Measurements from ENCODE around the gene ZSWIM3.
"Not testable (repeated sequence)": the region's sequence is repeated elsewhere in the genome, so short reads cannot be mapped to it uniquely, and the experiment has no call there.

The ZSWIM3 gene

DNA sequence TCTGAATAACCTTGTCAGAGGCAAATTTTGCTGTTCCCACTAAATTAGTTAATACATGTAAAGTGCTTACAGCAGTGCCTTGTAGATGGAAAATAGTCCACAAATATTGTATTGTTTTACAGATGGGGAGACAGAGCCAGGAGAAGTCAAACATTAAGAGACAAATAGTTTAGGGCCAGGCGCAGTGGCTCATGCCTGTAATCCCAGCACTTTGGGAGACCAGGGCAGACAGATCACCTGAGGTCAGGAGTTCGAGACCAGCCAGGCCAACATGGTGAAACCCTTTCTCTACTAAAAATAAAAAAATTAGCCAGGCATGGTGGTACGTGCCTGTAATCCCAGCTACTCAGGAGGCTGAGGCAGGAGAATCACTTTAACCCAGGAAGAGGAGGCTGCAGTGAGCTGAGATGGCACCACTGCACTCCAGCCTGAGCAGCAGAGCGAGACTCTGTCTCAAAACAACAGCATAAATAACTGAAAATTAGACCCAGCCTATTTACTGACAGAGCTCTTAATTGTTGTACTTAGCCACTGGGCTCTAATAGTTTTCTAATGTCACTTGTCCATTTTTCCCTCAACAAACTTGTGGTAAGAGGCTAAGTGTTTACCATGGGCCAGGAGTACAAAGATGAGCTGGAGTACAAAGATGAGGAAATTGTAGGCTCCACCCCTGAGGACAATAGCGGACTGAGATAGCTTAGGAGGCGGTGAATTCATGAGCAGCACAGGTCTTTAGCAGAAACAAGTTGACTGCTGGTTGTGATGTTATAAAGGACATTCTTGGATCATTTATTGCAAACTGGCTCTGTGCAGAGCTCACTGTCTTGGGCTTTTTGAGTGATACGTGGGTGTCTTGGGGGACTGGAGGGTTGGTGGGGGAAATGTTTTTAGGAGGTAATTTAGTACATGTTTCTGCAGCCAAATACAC, 6.4 kb downstream of the ZSWIM3 start:
- Mint-ChIP-seq H3K27me3 (no peaks in the 10 kb centered on the region), H3K27ac (no peak overlapping the region), H3K4me3 (no peak overlapping the region), H3K36me3 (peaks cover 26% of the 10 kb centered on the region), H3K9me3 (no peaks in the 10 kb centered on the region), H3K4me1 (peaks cover 9% of the 10 kb centered on the region)
- ATAC-seq = no peak

DNA sequence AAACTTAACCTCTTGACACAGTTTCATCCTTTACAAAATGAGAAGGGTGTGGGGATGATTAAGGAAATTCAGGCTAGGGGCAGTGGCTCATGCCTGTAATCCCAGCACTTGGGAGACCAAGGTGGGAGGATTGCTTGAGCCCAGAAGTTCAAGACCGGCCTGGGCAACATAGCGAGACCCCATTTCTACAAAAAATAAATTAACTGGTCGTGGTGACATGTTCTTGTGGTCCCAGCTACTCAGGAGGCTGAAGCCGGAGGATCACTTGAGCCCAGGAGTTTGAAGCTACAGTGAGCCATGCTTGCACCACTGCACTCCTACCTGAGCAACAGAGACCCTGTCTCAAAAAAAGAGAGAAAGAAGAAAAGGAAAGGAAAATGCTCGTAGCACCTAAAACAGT, 9.0 kb downstream of the ZSWIM3 start:
- Mint-ChIP-seq H3K9me3 (no peaks in the 10 kb centered on the region), H3K4me1 (no peaks in the 10 kb centered on the region), H3K36me3 (peaks cover 7% of the 10 kb centered on the region), H3K4me3 (no peak overlapping the region), H3K27me3 (no peaks in the 10 kb centered on the region), H3K27ac (no peak overlapping the region)
- ATAC-seq = no peak

DNA sequence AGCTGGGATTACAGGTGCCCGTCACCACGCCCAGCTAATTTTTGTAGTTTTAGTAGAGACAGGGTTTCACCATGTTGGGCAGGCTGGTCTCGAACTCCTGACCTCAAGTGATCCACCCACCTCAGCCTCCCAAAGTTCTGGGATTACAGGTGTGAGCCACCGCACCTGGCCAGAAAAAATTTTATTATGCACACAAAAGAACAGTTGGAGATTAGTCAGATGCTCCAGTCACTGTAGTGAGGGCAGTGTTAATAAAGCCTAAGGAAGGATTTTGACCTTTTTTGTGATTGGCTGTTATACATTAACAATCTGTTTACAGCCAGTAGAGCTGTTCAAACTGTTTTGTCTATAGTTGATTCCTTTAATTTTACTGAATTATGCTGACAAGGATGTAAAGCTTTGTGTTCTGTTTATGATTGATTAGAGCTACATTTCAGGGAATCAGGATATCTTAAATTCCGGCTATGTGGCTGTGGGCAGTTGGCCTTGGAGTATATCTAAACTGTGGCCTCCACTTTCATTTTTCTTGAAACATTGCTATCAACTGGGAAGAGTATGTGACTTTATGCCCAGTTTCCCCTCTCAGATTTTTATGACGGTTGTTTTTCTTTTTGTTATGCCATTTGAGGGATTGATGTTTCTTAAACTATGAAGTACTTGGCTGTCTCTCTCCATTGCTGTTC, 9.9 kb downstream of the ZSWIM3 start:
- H3K27ac Mint-ChIP-seq = no peak overlapping the region
- H3K27me3 Mint-ChIP-seq = no peaks in the 10 kb centered on the region
- no peak for ATAC-seq
- no peak overlapping the region for H3K4me3 Mint-ChIP-seq
- H3K4me1 Mint-ChIP-seq = no peaks in the 10 kb centered on the region
- peaks cover 8% of the 10 kb centered on the region for H3K36me3 Mint-ChIP-seq
- H3K9me3 Mint-ChIP-seq = no peaks in the 10 kb centered on the region

DNA sequence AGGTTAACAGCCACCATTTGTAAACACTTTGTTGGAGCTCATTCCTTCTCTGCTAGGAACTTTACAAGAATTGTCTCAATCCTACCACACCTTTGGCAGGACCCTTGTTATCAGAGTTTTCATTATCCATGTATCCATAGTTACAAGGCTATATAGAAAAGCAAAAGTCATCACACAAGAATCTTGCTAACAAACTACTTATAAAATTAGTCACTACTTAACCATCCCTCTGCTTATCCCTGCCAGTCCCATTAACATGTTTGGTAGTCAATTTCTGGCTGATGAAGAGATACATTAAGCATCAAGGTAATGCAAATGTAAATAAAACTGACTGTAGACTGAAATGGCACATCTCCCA, 10.4 kb downstream of the ZSWIM3 start:
- Mint-ChIP-seq H3K36me3 (peaks cover 11% of the 10 kb centered on the region), H3K27me3 (no peaks in the 10 kb centered on the region), H3K27ac (no peak overlapping the region), H3K9me3 (no peaks in the 10 kb centered on the region), H3K4me3 (no peak overlapping the region), H3K4me1 (no peaks in the 10 kb centered on the region)
- ATAC-seq = no peak

DNA sequence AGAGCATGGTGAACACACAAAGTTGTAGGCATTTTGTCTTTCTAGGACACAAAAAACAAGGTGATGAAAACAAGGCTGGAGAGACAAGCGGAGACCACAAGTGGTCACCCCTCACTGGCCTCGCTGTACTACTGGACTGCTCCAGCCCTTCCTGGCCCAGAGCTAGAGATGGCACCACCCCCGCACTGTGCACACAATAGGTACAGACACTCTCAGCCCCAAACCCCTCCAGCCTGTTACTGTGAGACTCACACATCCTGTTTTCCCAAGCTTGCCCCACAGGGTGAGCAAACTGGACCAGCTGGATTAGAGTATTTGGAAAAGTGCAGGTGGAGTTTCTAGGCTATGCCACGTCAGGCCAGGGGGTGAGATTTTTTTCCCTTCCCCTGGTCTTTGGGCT, 15.2 kb downstream of the ZSWIM3 start:
- Mint-ChIP-seq H3K27ac (no peak overlapping the region), H3K4me1 (no peaks in the 10 kb centered on the region), H3K9me3 (no peaks in the 10 kb centered on the region), H3K4me3 (no peak overlapping the region), H3K27me3 (no peaks in the 10 kb centered on the region), H3K36me3 (peaks cover 6% of the 10 kb centered on the region)
- no peak for ATAC-seq

DNA sequence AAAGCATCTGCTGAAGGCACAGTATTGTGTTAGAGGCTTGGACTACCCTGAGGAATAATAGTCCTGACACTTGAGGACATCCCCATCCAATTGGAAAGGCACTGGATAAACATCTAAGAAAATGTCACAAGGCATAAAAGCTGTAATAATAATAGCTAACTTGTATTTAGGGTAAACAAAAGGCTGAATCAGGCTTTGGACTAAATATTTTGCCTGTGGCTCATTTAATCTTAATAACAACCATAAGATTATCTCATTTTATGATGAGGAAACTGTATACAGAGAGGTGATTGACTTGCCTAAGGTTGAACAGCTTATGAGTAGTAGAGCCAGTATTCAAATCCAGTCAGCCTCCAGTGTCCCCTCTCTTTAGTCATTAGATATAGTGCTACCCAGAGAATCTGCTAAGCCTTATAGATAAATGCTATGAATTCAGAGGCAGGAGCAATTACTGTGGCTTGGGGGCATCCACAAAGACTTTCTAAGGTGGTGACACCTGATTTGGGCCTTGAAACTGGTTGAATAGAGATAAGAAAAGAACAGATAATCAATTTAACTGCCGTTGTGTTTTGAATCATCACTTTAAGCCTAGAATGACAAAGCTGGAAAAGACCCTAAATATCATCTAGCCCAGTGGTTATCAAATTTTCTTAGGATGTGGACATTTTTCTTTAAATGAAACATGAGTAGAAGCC, 16.1 kb downstream of the ZSWIM3 start:
- ATAC-seq = no peak
- H3K9me3 Mint-ChIP-seq = no peaks in the 10 kb centered on the region
- H3K27me3 Mint-ChIP-seq = no peaks in the 10 kb centered on the region
- no peak overlapping the region for H3K27ac Mint-ChIP-seq
- no peaks in the 10 kb centered on the region for H3K4me1 Mint-ChIP-seq
- H3K4me3 Mint-ChIP-seq = no peak overlapping the region
- peaks cover 6% of the 10 kb centered on the region for H3K36me3 Mint-ChIP-seq

DNA sequence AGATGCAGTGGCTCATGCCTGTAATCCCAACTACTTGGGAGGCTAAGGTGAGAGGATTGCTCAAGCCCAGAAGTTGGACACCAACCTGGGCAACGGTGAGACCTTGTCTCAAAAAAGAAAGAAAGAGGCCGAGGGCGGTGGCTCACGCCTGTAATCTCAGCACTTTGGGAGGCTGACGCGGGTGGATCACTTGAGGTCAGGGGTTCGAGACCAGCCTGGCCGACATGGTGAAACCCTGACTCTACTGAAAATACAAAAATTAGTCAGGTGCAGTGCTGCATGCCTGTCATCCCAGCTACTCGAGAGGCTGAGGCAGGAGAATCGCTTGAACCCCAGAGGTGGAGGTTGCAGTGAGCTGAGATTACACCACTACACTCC, 16.7 kb downstream of the ZSWIM3 start:
- not testable (repeated sequence) for H3K27me3 Mint-ChIP-seq, H3K9me3 Mint-ChIP-seq, H3K4me1 Mint-ChIP-seq, H3K4me3 Mint-ChIP-seq, H3K27ac Mint-ChIP-seq, ATAC-seq, H3K36me3 Mint-ChIP-seq

DNA sequence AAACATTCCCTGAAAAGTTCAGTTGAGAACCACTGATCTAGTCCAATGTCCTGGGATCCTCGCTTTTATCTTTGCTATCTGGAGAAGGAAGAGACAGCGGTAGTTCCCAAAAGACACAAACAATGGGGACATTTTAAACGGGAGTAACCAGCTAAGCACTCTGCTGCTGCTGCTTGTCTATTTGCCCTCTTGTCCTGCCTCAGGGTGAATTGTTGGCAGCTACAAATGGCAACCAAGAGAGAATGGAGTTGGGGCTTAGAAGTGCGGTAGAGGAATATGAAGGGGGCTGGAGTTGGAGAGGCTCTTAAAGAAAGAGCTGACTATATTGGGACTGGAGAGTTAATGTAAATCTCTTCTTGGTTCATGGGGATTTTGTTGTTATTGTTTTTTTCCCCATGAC, 17.2 kb downstream of the ZSWIM3 start:
- H3K36me3 Mint-ChIP-seq = peaks cover 6% of the 10 kb centered on the region
- no peak for ATAC-seq
- H3K27me3 Mint-ChIP-seq = no peaks in the 10 kb centered on the region
- H3K4me3 Mint-ChIP-seq = no peak overlapping the region
- no peaks in the 10 kb centered on the region for H3K4me1 Mint-ChIP-seq
- H3K9me3 Mint-ChIP-seq = no peaks in the 10 kb centered on the region
- no peak overlapping the region for H3K27ac Mint-ChIP-seq

DNA sequence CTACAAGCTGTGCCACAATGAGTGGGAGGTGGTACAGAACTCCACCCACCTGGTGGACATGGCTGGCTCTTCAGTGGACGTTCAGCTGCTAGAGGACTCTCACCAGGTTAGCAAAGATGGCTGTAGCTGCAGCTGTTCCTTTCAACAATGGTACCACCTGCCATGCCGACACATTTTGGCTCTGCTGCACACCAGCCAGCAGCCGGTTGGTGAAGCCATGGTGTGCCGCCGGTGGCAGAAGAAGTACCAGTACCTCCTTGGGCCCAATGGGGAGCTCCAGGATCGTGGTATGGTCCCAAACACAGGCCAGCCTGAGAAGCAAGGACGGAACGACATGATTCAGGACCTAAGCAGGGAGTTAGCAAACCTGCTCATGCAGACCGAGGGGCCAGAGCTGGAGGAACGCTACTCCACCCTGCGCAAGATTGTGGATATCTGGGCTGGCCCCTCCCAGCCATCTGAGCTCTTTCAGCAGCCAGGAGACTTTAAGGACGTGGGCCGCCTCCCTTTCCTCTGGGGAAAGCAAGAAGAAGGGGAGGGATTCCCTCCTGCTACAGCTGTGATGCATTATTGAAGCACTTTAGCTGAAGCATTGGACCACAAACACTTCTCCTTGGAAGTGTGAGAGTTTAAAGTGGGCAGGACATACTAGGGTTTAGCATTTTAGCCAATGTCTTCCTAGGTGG, 20.8 kb downstream of the ZSWIM3 start:
- Mint-ChIP-seq H3K4me1 (peaks cover 25% of the 10 kb centered on the region), H3K27me3 (no peaks in the 10 kb centered on the region), H3K27ac (no peak overlapping the region), H3K9me3 (no peaks in the 10 kb centered on the region), H3K4me3 (no peak overlapping the region), H3K36me3 (peaks cover 10% of the 10 kb centered on the region)
- ATAC-seq = no peak

DNA sequence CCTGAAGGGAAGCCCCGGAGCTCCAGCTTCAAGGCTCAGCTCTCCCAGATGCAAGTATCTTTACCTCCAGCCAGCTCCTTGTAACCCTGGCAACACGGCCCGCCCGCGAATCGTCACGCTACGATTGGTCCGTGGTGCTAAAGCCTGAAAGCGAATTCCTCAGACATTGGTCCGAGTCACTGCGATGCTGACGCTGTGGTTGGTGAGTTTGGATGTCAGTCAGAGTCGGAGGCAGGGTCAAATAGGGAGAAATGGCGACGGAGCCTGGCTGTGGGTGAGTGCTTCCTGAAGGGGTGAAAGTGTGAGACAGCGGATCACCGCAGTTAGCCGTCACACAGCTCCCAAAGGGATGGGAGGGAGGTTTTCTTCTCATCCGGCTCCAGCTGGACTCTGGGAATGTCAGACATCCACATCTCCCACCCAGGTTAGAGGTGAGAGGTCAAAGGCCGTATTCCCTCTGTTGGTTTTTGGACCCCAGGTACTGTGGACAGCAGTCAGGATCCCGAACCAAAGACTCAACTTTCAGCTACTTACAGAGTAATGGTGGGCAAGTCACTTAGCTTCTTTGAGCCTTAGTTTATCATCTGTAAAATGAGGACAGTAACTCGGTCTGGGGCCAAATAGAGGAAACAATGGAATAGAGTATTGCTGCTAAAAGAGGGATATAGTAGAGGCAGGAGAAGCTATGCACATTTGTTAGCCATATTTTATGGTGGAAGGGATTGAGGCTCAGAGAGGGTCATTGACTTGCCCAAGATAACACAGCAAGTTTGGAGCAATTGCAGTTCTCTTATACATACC, 23.8 kb downstream of the ZSWIM3 start, which contains the start of gene ZSWIM1:
Gene ZSWIM1, plus strand, starts transcription at position 240 of the 801 bp plus-strand sequence. CDS start 1,366 bp downstream, outside the sequence.
- Mint-ChIP-seq H3K4me3 (peak within 1 kb of the TSS; percentile 81), H3K36me3 (peaks cover 21% of the 10 kb centered on the region), H3K27me3 (no peaks in the 10 kb centered on the region), H3K9me3 (no peaks in the 10 kb centered on the region), H3K4me1 (peaks cover 45% of the 10 kb centered on the region), H3K27ac (peak within 1 kb of the TSS; percentile 83)
- peak; percentile 99 for ATAC-seq

DNA sequence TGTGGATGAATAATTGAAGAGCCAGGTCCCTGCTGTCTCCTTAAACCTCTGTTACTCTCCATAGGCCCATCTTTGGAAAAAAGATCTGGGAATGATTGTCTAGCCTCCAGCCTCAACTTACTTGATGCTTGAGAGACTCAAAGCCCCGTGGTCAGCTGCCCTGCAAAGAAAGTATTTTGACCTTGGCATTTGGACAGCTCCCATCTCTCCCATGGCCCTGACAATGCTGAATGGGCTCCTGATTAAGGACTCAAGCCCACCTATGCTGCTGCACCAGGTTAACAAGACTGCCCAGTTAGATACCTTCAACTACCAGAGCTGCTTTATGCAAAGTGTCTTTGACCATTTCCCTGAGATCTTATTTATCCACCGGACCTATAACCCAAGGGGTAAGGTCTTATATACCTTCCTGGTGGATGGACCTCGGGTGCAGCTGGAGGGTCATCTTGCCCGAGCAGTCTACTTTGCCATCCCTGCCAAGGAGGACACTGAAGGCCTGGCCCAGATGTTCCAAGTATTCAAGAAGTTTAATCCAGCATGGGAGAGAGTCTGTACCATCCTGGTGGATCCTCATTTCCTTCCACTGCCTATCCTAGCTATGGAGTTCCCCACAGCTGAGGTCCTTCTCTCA, 25.2 kb downstream of the ZSWIM3 start:
- no peaks in the 10 kb centered on the region for H3K27me3 Mint-ChIP-seq
- ATAC-seq = no peak
- H3K4me1 Mint-ChIP-seq = peaks cover 52% of the 10 kb centered on the region
- H3K36me3 Mint-ChIP-seq = peaks cover 27% of the 10 kb centered on the region
- H3K4me3 Mint-ChIP-seq = peak overlapping the region; percentile 59
- peak overlapping the region; percentile 83 for H3K27ac Mint-ChIP-seq
- no peaks in the 10 kb centered on the region for H3K9me3 Mint-ChIP-seq

DNA sequence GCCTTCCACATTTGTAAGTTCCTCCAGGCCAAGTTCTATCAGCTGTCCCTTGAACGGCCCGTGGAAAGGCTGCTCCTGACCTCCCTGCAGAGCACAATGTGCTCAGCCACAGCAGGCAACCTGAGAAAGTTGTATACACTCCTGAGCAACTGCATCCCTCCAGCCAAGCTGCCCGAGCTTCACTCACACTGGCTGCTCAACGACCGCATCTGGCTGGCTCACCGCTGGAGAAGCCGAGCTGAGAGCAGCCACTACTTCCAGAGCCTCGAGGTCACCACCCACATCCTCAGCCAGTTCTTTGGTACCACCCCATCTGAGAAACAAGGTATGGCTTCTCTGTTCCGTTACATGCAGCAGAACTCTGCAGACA, 25.7 kb downstream of the ZSWIM3 start:
- Mint-ChIP-seq H3K27ac (peak overlapping the region; percentile 31), H3K27me3 (no peaks in the 10 kb centered on the region), H3K36me3 (peaks cover 27% of the 10 kb centered on the region), H3K4me3 (no peak overlapping the region), H3K9me3 (no peaks in the 10 kb centered on the region), H3K4me1 (peaks cover 52% of the 10 kb centered on the region)
- ATAC-seq = no peak

DNA sequence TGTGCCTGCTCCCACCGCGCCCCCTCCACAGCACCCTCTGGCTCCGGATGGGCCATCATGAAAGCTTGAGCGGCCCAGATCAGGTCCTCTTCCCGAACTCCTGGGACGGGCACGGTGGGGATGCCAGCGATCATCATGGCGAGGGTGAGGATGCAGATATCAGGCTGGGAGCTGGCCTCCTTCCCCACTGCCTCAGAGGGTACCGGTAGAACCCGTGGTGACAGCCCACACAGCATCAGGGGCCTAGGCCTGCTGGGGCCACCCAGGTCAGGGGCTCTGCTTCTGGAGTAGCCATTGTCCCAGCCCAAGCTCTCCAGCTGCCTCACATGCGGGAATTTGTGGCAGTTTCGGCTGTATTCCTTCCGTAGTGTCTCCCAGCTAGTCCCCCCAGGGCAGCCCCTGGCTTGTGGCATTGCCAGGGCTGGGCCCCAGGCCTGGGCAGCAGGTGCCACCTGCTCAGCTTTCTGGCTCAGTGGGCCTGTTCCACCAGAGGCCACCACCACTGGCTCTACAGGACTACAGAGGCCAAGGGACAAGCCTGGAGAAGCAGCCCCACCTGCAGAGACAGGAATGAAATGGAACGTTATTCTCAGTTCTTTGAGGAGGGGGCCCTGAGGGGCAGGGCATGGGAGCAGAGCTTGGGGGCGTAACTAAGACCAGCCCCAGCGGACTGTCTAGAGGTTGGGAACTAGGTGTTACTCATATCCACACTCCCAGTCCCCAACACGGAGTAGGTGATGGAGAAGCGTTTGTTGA, 29.4 kb downstream of the ZSWIM3 start:
- Mint-ChIP-seq H3K9me3 (no peaks in the 10 kb centered on the region), H3K27me3 (no peaks in the 10 kb centered on the region), H3K4me3 (no peak overlapping the region), H3K36me3 (peaks cover 27% of the 10 kb centered on the region), H3K4me1 (peaks cover 66% of the 10 kb centered on the region), H3K27ac (no peak overlapping the region)
- ATAC-seq = no peak

DNA sequence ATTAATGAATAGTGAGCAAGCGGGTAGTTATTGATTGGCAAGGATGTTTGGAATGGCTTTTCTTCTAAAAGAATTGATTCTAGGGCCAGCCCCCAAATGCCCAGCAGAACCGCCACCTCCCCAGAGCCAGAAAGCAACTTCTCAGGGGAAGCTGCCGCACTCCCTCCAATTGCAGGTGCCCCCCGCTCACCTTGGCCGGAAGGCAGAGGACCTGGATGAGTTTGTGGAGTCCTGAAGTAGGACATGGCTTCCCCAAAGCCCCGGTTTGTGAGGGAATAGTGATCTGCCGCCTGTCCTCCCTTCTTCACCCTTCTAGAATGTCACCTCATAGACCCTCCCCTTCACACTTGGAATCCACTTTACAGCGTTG, 29.9 kb downstream of the ZSWIM3 start, which contains the start of gene SPATA25:
Gene SPATA25, minus strand, starts transcription at position 277 of the 370 bp plus-strand sequence. Its CDS starts 32 bp downstream, at position 245.
- peaks cover 26% of the 10 kb centered on the region for H3K36me3 Mint-ChIP-seq
- H3K9me3 Mint-ChIP-seq = no peaks in the 10 kb centered on the region
- H3K27me3 Mint-ChIP-seq = no peaks in the 10 kb centered on the region
- no peak within 1 kb of the TSS for H3K27ac Mint-ChIP-seq
- no peak within 1 kb of the TSS for H3K4me3 Mint-ChIP-seq
- peaks cover 66% of the 10 kb centered on the region for H3K4me1 Mint-ChIP-seq
- ATAC-seq = no peak

All from stimulated activated memory B cell treated with anti-CD40 and anti-IgM and Interleukin-4, amounts not matched to agents 10 μg/mL and 1 μg/mL and 100 μg/mL, for 72 hours (primary cell).